AG10803 (cell line): ENCODE data around the gene MMD.

Source experiments
- DNase-seq: peaks from one replicate; pipeline ENCODE4 v3.0.0; 2010; ENCODE audit warnings: low read depth
- H3K4me3 ChIP-seq: 2 replicates; pipeline ENCODE4 v1.5.1; 2011; ENCODE audit warnings: mild to moderate bottlenecking, low read length, control low read depth
- CTCF ChIP-seq: conservative IDR thresholded peaks from 2 replicates; pipeline ENCODE4 v1.5.1; 2011; ENCODE audit warnings: mild to moderate bottlenecking, low read length, control low read depth, inconsistent platforms

Gene MMD

GRCh38 chr17:55418369-55419268 is 3.0 kb downstream of the MMD start:
- no peak for TF ChIP-seq CTCF
- no peak overlapping the region for H3K4me3 ChIP-seq
- no peak for DNase-seq

DNA sequence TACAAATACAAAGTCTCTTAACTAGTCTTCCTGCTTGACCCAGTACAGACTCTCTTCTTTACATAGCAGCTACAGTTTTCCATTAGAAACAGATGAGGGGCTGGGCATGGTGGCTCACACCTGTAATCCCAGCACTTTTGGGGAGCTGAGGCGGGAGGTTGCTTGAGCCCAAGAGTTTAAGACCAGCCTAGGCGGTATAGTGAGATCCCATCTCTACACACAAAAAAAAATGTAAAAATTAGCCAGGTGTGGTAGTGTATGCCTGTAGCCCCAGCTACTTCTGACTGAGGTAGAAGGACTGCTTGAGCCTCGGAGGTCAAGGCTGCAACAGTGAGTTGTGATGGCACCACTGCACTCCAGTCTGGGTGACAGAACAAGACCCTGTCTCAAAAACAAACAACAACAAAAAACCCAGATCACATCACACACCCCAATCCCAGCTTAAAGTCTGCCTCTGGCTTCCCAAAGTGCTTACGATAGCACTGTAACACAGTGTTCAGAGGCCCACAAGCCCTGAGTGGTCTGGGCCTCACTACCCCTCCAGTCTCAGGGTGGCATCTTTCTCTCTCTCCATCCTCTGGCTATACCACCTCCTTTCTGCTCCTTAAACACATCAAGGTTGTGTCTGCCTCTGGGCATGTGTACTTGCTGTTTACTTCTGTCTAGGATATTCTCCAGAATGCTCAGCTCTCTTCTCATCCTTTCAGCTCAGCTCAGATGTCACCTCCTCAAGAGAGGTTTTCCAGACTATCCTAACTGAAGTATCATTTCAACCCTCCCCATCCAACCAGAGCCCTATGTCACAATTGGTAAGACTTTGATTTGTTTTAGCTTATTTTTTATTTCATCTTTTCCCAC is 4.0 kb downstream of the MMD start:
- H3K4me3 ChIP-seq, result no peak overlapping the region
- no peak for DNase-seq

GRCh38 chr17:55416470-55417052 is 5.1 kb downstream of the MMD start:
- DNase-seq, result no peak
- H3K4me3 ChIP-seq, result no peak overlapping the region
- no peak for TF ChIP-seq CTCF

More for the DNA sequence above, 4.0 kb downstream of the MMD start:
- no peak for TF ChIP-seq CTCF

DNA sequence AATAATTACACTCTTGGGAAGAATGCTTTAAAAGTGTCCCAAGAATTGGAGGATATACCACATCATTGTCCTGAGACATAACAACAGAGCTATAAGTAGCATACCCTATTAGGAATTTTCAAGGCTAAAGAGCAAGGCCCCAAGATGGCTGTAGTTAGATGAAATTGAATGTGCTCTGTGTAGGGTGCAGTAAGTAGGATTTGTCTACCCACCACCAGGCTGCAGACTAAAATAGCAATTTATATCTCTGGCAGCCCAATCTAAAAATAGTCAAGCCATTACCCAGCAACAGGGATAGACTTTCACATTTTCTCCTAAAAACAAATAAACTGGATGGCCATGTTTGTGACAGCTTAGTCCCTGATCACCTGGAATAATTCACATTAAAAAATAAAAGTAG is 5.6 kb downstream of the MMD start:
- no peak for TF ChIP-seq CTCF
- DNase-seq, result no peak
- H3K4me3 ChIP-seq, result no peak overlapping the region

DNA sequence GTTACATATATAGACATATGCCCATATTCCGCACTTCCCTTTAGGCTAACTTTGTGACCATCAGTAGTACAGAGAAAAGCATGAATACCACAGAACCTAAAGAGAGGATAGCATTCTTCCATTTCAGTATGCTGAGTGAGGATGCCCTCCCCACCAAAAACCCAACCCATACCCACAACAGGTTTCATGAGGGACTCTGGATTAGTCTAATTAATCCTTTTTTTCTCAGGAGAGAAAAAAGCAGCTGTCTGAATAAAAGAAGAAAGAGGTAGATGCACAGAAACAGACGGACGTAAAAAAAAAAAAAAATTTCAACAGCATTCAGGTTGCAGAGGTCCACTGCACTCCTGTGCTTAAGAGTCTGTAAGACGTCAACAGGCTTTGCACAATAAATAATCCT is 6.7 kb downstream of the MMD start:
- no peak overlapping the region for H3K4me3 ChIP-seq
- DNase-seq, result no peak
- TF ChIP-seq CTCF, result no peak

DNA sequence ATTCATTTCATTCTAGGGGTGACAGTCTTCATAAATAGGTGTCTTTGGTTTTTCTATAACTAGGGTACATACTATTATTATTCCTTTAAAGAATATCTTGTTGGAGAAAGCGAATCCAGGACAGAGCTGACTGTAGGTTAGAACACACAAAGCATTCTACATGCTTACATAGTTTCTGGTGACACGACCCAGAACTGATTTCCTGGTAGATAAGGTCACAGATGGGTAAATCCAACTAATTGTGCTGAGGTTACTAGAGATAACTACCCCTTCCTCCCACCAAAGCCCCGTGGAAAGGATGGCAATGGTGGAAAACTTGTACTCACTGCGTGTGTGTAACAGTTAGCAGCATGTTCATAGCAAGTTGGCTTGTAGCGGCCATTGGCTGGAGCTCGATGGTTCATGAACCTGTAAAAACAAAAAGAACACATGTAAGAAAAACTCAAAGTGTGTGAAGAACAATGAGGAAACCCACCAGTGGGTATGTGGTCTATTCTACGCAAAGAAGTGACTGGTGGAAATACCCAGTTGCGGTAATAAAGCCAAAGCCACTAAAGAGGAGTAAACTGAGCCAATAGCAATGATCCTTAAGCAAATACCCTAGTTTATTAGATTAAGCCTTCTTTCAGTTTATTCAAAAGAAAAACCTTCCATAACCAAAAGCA is 7.7 kb downstream of the MMD start:
- H3K4me3 ChIP-seq, result no peak overlapping the region
- no peak for TF ChIP-seq CTCF
- no peak for DNase-seq
